Vagina (tissue), 2 donors: ENCODE results near the gene MPI.

Experiments used
- CTCF ChIP-seq, 3 experiments: fragments of 450-650 bp in 2 of 3; fragments of 200-600 bp in 1 of 3; sonication (generic) in 1 of 3; IDR thresholded peaks; one replicate each; pipeline ENCODE4 v1.5.1; 2017 to 2019; ENCODE audit warnings: antibody characterized with exemption in 3 of 3, mild to moderate bottlenecking in 2 of 3, moderate library complexity in 2 of 3
- POLR2A ChIP-seq, 2 donors: fragments of 450-650 bp; IDR thresholded peaks; one replicate each; pipeline ENCODE4 v1.6.1; 2017; ENCODE audit warnings: antibody characterized with exemption in 2 of 2, mild to moderate bottlenecking in 2 of 2, moderate library complexity in 2 of 2
- POLR2AphosphoS5 ChIP-seq, 2 donors: sonication (generic); formaldehyde crosslinking; IDR thresholded peaks; one replicate each; pipeline ENCODE4 v1.9.0; 2017; ENCODE audit warnings: antibody characterized with exemption in 2 of 2, mild to moderate bottlenecking in 2 of 2, low read depth in 1 of 2; ENCODE audit not compliant: insufficient read depth in 1 of 2

GRCh38 chr15:74895830-74896229 lies 6.0 kb downstream of the MPI start:
- TF ChIP-seq CTCF (IDR thresholded peaks at IDR 0.05) (no peak), POLR2AphosphoS5 (IDR thresholded peaks at IDR 0.05; ENCODE audit: insufficient read depth in 1 of 2, low read depth in 1 of 2) (no peak), POLR2A (IDR thresholded peaks at IDR 0.05) (no peak)
